Bronchial epithelial cell (primary cell): ENCODE measurements around the gene SEPSECS. TPM values are rescaled to one million over a fixed set of nuclear protein-coding genes. Genes with fewer than 3 reads are reported as not detected.

ENCODE experiments used
- DNase-seq: peaks from one replicate; pipeline ENCODE4 v3.0.0-alpha.2; 2010; ENCODE audit warnings: low read depth
- FAIRE-seq: peaks from 2 replicates; lab custom pipeline; 2011; peaks lifted over from hg19 to GRCh38; lab: Jason Lieb, UNC
- H3K27me3 ChIP-seq: 2 replicates; pipeline ENCODE4 v1.5.1; 2011; ENCODE audit warnings: low read length; ENCODE audit not compliant: control insufficient read depth, insufficient read depth
- H3K36me3 ChIP-seq: 2 replicates; pipeline ENCODE4 v1.5.1; 2011; ENCODE audit warnings: low read length; ENCODE audit not compliant: control insufficient read depth, insufficient read depth
- H3K4me3 ChIP-seq: 2 replicates; pipeline ENCODE4 v1.5.1; 2011; ENCODE audit warnings: mild to moderate bottlenecking, low read depth, low read length, control low read depth
- CTCF ChIP-seq: IDR thresholded peaks from 2 replicates; pipeline ENCODE4 v1.5.1; 2011; ENCODE audit warnings: mild to moderate bottlenecking, moderate library complexity, low read length, control low read depth, inconsistent platforms; ENCODE audit not compliant: insufficient read depth, severe bottlenecking
- total RNA-seq: library from RNA; depleted of rRNA; stranded (reverse); fragments of >200 nt; gene quantifications from 2 replicates; pipeline ENCODE4 v1.2.1, GENCODE V29; 2014

Gene SEPSECS
- 6.6 and 7.0 TPM in 2 replicates for total RNA-seq

GRCh38 chr4:25159837-25160713 lies at the start of gene SEPSECS:
Gene SEPSECS (minus strand): TSS chr4:25160449. CDS start chr4:25160369, 80 bp downstream.
- FAIRE-seq, result peak; percentile 73
- Histone ChIP-seq H3K4me3 (peak within 1 kb of the TSS; percentile 79), H3K27me3 (no peaks in the 10 kb centered on the region), H3K36me3 (no peaks in the 10 kb centered on the region)
- TF ChIP-seq CTCF, result no peak
- DNase-seq, result peak; percentile 95

DNA sequence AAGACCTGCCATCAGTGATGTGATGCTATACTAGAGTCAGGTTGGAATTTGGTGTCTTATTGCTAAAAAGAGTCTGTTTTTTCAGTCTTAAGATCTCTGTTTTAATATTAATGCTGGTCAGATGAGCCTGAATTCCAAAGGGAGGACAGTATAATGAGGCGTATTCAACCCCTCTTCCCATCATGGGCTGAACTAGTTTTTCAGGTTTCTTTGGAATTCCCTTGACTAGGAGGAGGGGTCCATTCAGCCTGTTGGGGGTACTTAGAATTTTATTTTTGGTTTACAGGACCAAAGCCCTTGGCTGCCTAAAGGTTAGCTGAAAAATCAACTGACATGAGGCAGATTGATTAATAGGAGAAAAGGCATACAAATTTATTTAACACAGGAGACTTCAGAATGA lies 49.5 kb upstream of the SEPSECS start:
- Histone ChIP-seq H3K4me3 (no peak overlapping the region), H3K36me3 (no peaks in the 10 kb centered on the region), H3K27me3 (peaks cover 2% of the 10 kb centered on the region)
- DNase-seq (no peak), FAIRE-seq (no peak)
- no peak for TF ChIP-seq CTCF

GRCh38 chr4:25207997-25208396 lies 47.7 kb upstream of the SEPSECS start:
- FAIRE-seq (no peak), DNase-seq (no peak)
- no peak for TF ChIP-seq CTCF
- H3K27me3 ChIP-seq, result peaks cover 2% of the 10 kb centered on the region
- H3K4me3 ChIP-seq, result no peak overlapping the region
- H3K36me3 ChIP-seq, result no peaks in the 10 kb centered on the region

DNA sequence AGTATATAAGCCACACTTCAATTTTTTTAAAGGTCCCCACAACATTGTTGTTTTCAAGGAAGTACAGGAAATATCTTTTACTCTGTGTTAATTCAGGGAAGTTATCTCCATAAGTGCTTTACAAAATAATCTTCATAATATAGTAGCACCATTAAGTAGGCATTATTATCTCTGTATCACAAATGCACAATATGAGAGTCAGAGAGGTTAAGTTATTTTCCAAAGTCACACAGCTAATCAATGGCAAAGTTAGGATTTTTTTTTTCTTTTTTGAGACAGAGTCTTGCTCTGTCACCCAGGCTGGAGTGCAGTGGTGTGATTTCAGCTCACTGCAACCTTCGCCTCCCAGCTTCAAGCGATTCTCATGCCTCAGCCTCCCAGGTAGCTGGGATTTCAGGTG lies 38.5 kb upstream of the SEPSECS start:
- no peak for TF ChIP-seq CTCF
- Histone ChIP-seq H3K4me3 (no peak overlapping the region), H3K36me3 (no peaks in the 10 kb centered on the region), H3K27me3 (no peaks in the 10 kb centered on the region)
- FAIRE-seq, result no peak
- no peak for DNase-seq

DNA sequence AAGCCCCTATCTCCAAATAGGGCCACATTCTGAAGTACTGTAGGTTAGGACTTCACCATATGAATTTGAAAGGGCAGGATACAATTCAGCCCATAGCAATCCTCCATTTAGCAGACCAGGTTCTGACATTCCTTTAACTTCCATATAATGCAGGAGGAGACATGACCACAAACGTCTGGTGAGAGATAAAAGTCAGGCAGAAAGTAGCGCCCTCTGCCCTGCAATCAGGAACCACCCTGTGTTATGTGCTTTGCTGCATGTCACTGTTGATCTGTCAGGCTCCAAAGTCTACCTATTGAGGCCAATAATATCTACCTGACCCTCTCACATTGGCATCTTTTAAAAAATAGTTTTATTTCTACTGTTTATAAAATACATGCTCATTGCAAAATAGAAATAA lies 30.2 kb upstream of the SEPSECS start:
- no peaks in the 10 kb centered on the region for H3K27me3 ChIP-seq
- H3K4me3 ChIP-seq, result no peak overlapping the region
- H3K36me3 ChIP-seq, result no peaks in the 10 kb centered on the region
- DNase-seq (no peak), FAIRE-seq (no peak)
- no peak for TF ChIP-seq CTCF
